Erythroblast (primary cell): Measurements from ENCODE around the gene GRHL3.
A peak's percentile ranks its signal among the peaks of the same experiment; 100 is the strongest.

ENCODE experiments used
- DNase-seq, 2 experiments: peaks; one replicate each; lab custom pipeline; 2025; lab: John Stamatoyannopoulos, UW
- GATA1 ChIP-seq: IDR thresholded peaks from 2 replicates; pipeline ENCODE4 v1.6.1; 2011; ENCODE audit warnings: low read depth, mild to moderate bottlenecking, control low read depth, low read length, moderate library complexity
- POLR2A ChIP-seq: IDR thresholded peaks from 2 replicates; pipeline ENCODE4 v1.6.1; 2011; ENCODE audit warnings: mild to moderate bottlenecking, low read length

The GRHL3 gene

GRCh38 chr1:24353292-24353891 is 34.2 kb downstream of the GRHL3 start:
- DNase-seq: no peak
- TF ChIP-seq POLR2A (no peak), GATA1 (no peak)

- DNase-seq: no peak
- no peak for TF ChIP-seq GATA1
- no peak for TF ChIP-seq POLR2A
Observed at GRCh38 chr1:24355466-24355865, 36.3 kb downstream of the GRHL3 start.

- TF ChIP-seq POLR2A (no peak), GATA1 (no peak)
- DNase-seq: no peak
Observed at GRCh38 chr1:24357038-24357437, 37.9 kb downstream of the GRHL3 start.

- TF ChIP-seq POLR2A (no peak), GATA1 (no peak)
- no peak for DNase-seq
Observed at GRCh38 chr1:24360681-24361080, 41.5 kb downstream of the GRHL3 start.

GRCh38 chr1:24361811-24362210 is 42.7 kb downstream of the GRHL3 start:
- DNase-seq: no peak
- TF ChIP-seq GATA1 (no peak), POLR2A (no peak)

- no peak for TF ChIP-seq GATA1
- no peak for TF ChIP-seq POLR2A
- DNase-seq: no peak
Observed at GRCh38 chr1:24362396-24362795, 43.2 kb downstream of the GRHL3 start.

GRCh38 chr1:24362982-24363614 is 43.9 kb downstream of the GRHL3 start:
- no peak for DNase-seq
- TF ChIP-seq POLR2A (no peak), GATA1 (no peak)

- DNase-seq: no peak
Observed at GRCh38 chr1:24363994-24364393, 44.8 kb downstream of the GRHL3 start.

GRCh38 chr1:24364605-24364974 is 45.4 kb downstream of the GRHL3 start:
- TF ChIP-seq POLR2A: no peak
- TF ChIP-seq GATA1: no peak
- no peak for DNase-seq

More at GRCh38 chr1:24363994-24364393, 44.8 kb downstream of the GRHL3 start:
- no peak for TF ChIP-seq GATA1
- no peak for TF ChIP-seq POLR2A

- TF ChIP-seq POLR2A: no peak
- peak in 1 of 2 experiments; percentile 46 for DNase-seq
Observed at GRCh38 chr1:24364975-24365678, 46.0 kb downstream of the GRHL3 start.

GRCh38 chr1:24366707-24367106 is 47.5 kb downstream of the GRHL3 start:
- TF ChIP-seq GATA1 (no peak), POLR2A (no peak)
- no peak for DNase-seq

GRCh38 chr1:24369199-24369598 is 50.0 kb downstream of the GRHL3 start:
- TF ChIP-seq POLR2A (no peak), GATA1 (no peak)
- no peak for DNase-seq

GRCh38 chr1:24369801-24370200 is 50.6 kb downstream of the GRHL3 start:
- TF ChIP-seq GATA1: no peak
- no peak for TF ChIP-seq POLR2A
- no peak for DNase-seq

- no peak for DNase-seq
- no peak for TF ChIP-seq POLR2A
- TF ChIP-seq GATA1: no peak
Observed at GRCh38 chr1:24373044-24373443, 53.9 kb downstream of the GRHL3 start.

GRCh38 chr1:24373710-24374109 is 54.6 kb downstream of the GRHL3 start:
- TF ChIP-seq GATA1 (no peak), POLR2A (no peak)
- DNase-seq: no peak
